NCI-H446 treated with DMSO at 0.1 percent for 48 hours (cell line): ENCODE data around the gene NOL9.
"Not testable (repeated sequence)": the region's sequence is repeated elsewhere in the genome, so short reads cannot be mapped to it uniquely, and the experiment has no call there.

ENCODE experiments used
- DNase-seq: peaks from one replicate; lab custom pipeline; 2025; lab: John Stamatoyannopoulos, UW

The NOL9 gene

GRCh38 chr1:6503884-6504602 lies 50.3 kb downstream of the NOL9 start:
- DNase-seq, result no peak

- no peak for DNase-seq
Observed at GRCh38 chr1:6502000-6502891, 52.1 kb downstream of the NOL9 start.

GRCh38 chr1:6501279-6501813 lies 53.0 kb downstream of the NOL9 start:
- DNase-seq, result no peak

GRCh38 chr1:6500544-6501278 lies 53.6 kb downstream of the NOL9 start:
- DNase-seq, result no peak

GRCh38 chr1:6499296-6499695 lies 55.0 kb downstream of the NOL9 start:
- no peak for DNase-seq

GRCh38 chr1:6498576-6499111 lies 55.7 kb downstream of the NOL9 start:
- no peak for DNase-seq

- DNase-seq, result no peak
Observed at GRCh38 chr1:6497867-6498575, 56.3 kb downstream of the NOL9 start.

GRCh38 chr1:6497215-6497866 lies 57.0 kb downstream of the NOL9 start:
- no peak for DNase-seq

GRCh38 chr1:6496890-6497214 lies 57.5 kb downstream of the NOL9 start:
- no peak for DNase-seq

GRCh38 chr1:6496365-6496721 lies 58.0 kb downstream of the NOL9 start:
- DNase-seq, result no peak

GRCh38 chr1:6495540-6496364 lies 58.6 kb downstream of the NOL9 start:
- DNase-seq, result peak; percentile 41

- peak; percentile 53 for DNase-seq
Observed at GRCh38 chr1:6495041-6495441, 59.3 kb downstream of the NOL9 start.

- no peak for DNase-seq
Observed at GRCh38 chr1:6494627-6495026, 59.7 kb downstream of the NOL9 start.

GRCh38 chr1:6493834-6494223 lies 60.5 kb downstream of the NOL9 start:
- not testable (repeated sequence) for DNase-seq

- DNase-seq, result no peak
Observed at GRCh38 chr1:6491966-6492365, 62.3 kb downstream of the NOL9 start.

- no peak for DNase-seq
Observed at GRCh38 chr1:6491480-6491962, 62.8 kb downstream of the NOL9 start, which contains the start of gene PLEKHG5. Gene PLEKHG5 (minus strand): TSS chr1:6491667. CDS start chr1:6477571, 14,096 bp downstream.

GRCh38 chr1:6491081-6491449 lies 63.2 kb downstream of the NOL9 start:
- DNase-seq, result no peak

- no peak for DNase-seq
Observed at GRCh38 chr1:6490181-6491080, 63.9 kb downstream of the NOL9 start.

GRCh38 chr1:6489799-6490180 lies 64.5 kb downstream of the NOL9 start:
- DNase-seq, result peak; percentile 55
